H7 (cell line): ENCODE results near the gene QRICH1. TPM values are rescaled to one million over a fixed set of nuclear protein-coding genes. Genes with fewer than 3 reads are reported as not detected.
A peak's percentile ranks its signal among the peaks of the same experiment; 100 is the strongest.

Experiments
- DNase-seq: peaks from one replicate; pipeline ENCODE4 v3.0.0; 2012
- H3K27me3 ChIP-seq: 2 replicates; pipeline ENCODE4 v1.6.0; 2011; ENCODE audit warnings: mild to moderate bottlenecking, low read length; ENCODE audit not compliant: control insufficient read depth, insufficient read depth
- H3K36me3 ChIP-seq: replicated peaks from 2 replicates; pipeline ENCODE4 v1.5.1; 2011; ENCODE audit warnings: low read length; ENCODE audit not compliant: control insufficient read depth, insufficient read depth
- H3K4me3 ChIP-seq: 2 replicates; pipeline ENCODE4 v1.5.1; 2011; ENCODE audit warnings: low read depth, mild to moderate bottlenecking, control low read depth, low read length, moderate library complexity; ENCODE audit not compliant: insufficient read depth
- total RNA-seq: library from RNA; depleted of rRNA; stranded (reverse); fragments of >200 nt; shearing (Covaris generic); gene quantifications from 2 replicates; pipeline ENCODE4 v1.2.3, GENCODE V29; 2014

QRICH1 gene
- total RNA-seq, 1 experiment from 2014 or later, result 137 TPM

GRCh38 chr3:49032646-49033304, 61.1 kb downstream of the QRICH1 start:
- Histone ChIP-seq H3K36me3 (peaks cover 33% of the 10 kb centered on the region), H3K4me3 (no peak overlapping the region), H3K27me3 (no peaks in the 10 kb centered on the region)
- no peak for DNase-seq

GRCh38 chr3:49030321-49030720, 63.5 kb downstream of the QRICH1 start:
- no peak overlapping the region for H3K4me3 ChIP-seq
- no peak for DNase-seq
- H3K27me3 ChIP-seq, result no peaks in the 10 kb centered on the region
- H3K36me3 ChIP-seq, result peaks cover 50% of the 10 kb centered on the region

GRCh38 chr3:49029563-49029884, 64.3 kb downstream of the QRICH1 start:
- no peaks in the 10 kb centered on the region for H3K27me3 ChIP-seq
- peaks cover 54% of the 10 kb centered on the region for H3K36me3 ChIP-seq
- DNase-seq, result no peak
- no peak overlapping the region for H3K4me3 ChIP-seq

DNA sequence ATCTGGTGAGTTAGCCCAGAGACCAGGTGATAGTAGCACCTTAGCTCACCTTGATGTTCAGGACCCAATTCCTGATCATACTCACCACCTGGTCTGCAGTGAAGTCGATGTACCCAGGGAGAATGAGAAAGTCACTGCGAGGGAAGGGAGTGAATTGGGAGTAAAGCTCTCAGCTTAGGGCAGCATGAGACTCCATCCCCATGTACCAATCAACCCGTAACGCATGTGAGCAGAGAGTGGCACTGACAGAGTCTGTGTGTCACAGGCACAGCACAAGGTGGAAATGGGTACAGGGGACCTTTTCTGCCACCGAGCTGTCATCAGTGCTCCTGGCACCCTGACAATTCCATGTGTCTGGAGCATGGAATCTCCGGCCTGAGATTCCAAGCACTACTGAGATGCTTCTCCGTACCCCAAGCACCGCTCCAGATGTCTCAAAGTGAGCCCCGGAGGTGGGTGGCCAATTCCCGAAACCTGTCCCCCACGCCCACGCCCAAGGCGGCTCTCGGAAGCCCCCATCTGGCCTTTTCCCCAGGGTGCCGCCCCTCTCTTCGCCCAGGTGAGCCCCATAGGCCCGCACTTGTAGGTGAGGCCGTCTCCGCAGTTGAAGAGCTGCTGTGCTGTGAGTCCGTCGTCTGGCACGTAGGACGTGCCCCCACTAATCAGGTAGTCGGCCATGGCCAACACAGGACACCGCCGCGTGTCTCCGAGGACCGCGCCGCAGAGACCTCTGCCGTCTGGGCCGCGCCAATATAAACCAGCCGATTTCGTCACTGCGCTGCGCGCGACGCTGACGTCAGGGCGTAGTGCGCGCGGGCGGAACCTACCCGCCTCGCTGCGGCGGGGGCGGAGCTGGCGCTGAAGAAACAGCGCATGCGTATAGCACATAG, 65.0 kb downstream of the QRICH1 start, which contains the start of gene IMPDH2:
IMPDH2 (minus strand) TSS at position 726 of the 890 bp plus-strand sequence; CDS start at position 678, 48 bp downstream.
- Histone ChIP-seq H3K4me3 (peak within 1 kb of the TSS; percentile 80), H3K27me3 (no peaks in the 10 kb centered on the region), H3K36me3 (peaks cover 58% of the 10 kb centered on the region)
- peak; percentile 93 for DNase-seq

- peaks cover 60% of the 10 kb centered on the region for H3K36me3 ChIP-seq
- H3K27me3 ChIP-seq, result no peaks in the 10 kb centered on the region
- peak overlapping the region; percentile 80; the same call in 1 of the 2 replicates for H3K4me3 ChIP-seq
- DNase-seq, result peak; percentile 24
These were observed 65.6 kb downstream of the QRICH1 start for GRCh38 chr3:49028298-49028672.

DNA sequence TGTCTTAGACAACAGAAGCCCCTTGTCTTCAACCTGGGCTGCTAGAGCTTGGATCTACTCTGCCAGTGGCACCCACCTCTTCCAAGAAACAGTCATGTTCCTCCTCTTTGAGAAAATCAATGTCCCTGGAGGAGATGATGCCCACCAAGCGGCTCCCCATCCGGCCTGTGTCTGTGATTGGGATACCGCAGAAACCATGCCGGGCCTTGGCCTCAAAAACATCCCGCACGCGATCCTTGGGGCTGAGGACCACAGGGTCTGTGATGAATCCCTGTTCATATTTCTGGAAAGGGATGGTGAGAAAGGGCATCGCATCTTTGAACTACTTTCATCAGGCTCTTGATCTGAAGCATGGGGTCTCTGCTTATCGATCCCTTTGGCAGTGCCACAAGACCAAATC, 66.2 kb downstream of the QRICH1 start:
- no peaks in the 10 kb centered on the region for H3K27me3 ChIP-seq
- no peak for DNase-seq
- H3K36me3 ChIP-seq, result peaks cover 58% of the 10 kb centered on the region
- no peak overlapping the region for H3K4me3 ChIP-seq

DNA sequence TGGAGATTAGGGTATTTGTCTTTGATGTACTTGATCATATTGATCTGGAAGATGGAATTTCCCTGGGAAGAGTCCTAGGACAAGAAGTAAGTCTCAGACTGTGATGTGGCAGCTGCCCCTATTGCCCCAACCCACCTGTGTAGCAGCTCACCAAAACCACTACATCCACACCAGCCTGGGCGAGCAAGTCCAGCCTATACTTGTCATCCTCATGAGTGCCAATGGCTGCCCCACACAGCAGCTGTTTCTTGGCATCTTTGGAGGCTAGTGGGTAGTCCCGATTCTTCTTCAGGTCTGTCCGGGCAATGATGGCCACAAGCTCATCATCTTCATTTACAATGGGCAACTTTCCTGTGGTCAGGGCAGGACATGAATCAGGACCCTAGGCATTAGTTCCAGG, 67.3 kb downstream of the QRICH1 start:
- no peaks in the 10 kb centered on the region for H3K27me3 ChIP-seq
- H3K4me3 ChIP-seq, result no peak overlapping the region
- no peak for DNase-seq
- peaks cover 47% of the 10 kb centered on the region for H3K36me3 ChIP-seq

DNA sequence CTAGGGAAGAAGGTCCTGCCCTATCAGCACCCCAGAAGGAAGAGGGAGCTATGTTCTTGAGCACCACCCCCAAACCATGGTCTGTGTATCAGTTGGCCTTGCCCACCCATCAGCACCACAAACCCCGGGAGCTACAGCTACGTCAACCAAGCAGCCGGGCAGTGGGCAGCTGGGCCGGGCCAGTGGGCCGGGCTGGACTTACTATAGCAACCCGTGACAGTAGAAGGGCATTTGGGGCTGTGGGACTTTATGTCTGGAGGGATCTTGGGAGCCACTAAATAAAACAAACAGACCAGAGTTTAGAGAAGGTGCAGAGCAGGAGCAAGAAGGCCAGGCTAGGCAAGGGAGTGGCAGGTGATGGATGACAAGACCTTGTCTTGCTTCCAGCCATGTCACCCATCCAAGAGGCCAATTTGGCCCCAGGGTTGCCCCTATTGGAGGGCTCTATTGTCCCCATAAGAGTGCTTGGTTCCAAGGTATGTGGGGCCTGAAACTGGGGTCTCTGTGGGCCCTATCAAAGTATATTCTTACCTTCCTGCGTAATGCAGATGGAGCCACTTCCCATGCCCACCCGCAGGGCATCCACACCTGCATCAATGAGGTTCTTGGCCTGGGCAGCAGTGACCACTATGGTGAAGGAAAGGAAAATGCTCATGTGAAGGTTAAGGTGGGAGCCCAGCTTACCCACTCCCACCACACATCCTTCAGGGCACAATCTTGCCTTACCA, 67.9 kb downstream of the QRICH1 start:
- DNase-seq, result peak; percentile 16
- Histone ChIP-seq H3K36me3 (peaks cover 47% of the 10 kb centered on the region), H3K4me3 (no peak overlapping the region), H3K27me3 (no peaks in the 10 kb centered on the region)

DNA sequence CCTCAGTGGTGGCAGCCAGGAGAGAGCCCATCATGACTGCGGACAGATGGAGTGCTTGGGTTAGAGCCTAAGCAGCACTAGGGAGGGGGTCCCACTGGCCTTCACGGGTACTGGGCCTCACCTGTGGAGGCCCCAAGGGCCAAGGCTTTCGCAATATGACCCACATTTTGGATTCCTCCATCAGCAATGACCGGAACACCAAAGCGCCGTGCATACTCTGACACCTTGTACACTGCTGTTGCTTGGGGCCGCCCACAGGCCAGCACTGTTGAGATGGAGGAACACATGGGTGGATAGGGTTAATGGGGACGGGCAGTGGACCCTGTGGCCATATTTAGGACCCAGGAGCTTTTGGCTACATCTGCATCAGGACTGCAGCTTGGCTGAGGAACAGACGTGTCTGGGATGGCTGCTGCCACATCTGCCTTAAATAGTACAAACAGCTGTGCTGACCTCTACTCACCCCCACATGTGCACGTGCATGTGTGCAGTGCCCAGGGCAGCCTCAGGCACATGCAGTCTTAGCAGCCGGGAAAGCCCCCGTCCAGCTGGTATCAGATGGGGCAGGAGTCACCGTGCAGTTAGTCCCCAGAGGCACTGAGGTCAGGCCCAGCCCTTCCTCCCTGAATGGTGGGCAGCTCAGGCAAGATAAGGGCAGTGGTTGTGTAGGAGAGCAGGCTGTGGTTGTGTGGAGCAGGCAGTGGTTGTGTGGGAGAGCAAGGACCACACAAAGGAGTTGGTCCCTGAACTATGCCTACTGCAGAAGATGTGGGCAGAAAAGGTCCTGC, 68.7 kb downstream of the QRICH1 start:
- Histone ChIP-seq H3K27me3 (no peaks in the 10 kb centered on the region), H3K4me3 (no peak overlapping the region), H3K36me3 (peaks cover 42% of the 10 kb centered on the region)
- DNase-seq, result peak; percentile 18

DNA sequence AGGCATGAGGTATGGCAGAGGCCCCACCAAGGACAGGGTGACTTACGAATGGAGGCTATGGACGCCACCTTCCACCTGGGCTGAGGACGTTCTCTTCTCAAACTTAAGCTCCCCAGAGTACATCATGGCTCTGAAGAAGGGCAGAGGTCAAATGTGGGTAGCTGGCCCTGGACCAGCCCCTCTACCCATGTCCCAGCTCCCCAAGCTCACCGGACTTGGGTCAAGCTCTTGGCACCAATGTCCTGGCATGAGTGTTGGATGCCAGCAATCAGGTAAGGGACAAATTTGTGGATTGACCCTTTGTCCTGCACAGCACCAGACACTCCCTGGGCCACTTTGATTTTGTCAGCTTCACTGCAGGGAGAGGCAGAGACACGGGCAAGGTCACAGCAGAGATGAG, 69.4 kb downstream of the QRICH1 start:
- H3K36me3 ChIP-seq, result peaks cover 42% of the 10 kb centered on the region
- H3K4me3 ChIP-seq, result no peak overlapping the region
- H3K27me3 ChIP-seq, result no peaks in the 10 kb centered on the region
- DNase-seq, result no peak

DNA sequence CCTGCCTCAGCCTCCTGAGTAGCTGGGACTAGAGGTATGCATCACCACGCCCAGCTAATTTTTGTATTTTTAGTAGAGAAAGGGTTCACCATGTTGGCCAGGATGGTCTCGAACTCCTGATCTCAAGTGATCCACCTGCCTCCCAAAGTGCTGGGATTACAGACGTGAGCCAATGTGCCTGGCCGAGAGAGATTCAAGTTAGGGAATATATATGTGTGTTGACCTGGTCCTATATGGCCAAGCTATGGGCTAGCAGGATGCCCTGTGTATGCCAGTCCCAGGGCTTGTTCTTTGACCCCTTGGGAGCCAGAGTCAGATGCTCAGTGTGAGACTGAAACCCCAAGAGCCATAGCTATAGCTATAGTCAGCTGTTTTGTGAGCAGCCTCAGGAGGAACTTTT, 70.1 kb downstream of the QRICH1 start:
- DNase-seq, result no peak
- Histone ChIP-seq H3K36me3 (peaks cover 42% of the 10 kb centered on the region), H3K4me3 (no peak overlapping the region), H3K27me3 (no peaks in the 10 kb centered on the region)

GRCh38 chr3:49022688-49023171, 71.1 kb downstream of the QRICH1 start:
- H3K27me3 ChIP-seq, result no peaks in the 10 kb centered on the region
- peaks cover 39% of the 10 kb centered on the region for H3K36me3 ChIP-seq
- peak; percentile 62 for DNase-seq

GRCh38 chr3:49021813-49022687, 71.8 kb downstream of the QRICH1 start, which contains the start of gene NDUFAF3:
TSS of gene NDUFAF3 (plus strand) at chr3:49022121. CDS start at chr3:49022145, 24 bp downstream.
- Histone ChIP-seq H3K4me3 (peak within 1 kb of the TSS; percentile 96), H3K27me3 (no peaks in the 10 kb centered on the region), H3K36me3 (peaks cover 35% of the 10 kb centered on the region)
- peak; percentile 98 for DNase-seq

More at GRCh38 chr3:49022688-49023171, 71.1 kb downstream of the QRICH1 start:
- peak overlapping the region; percentile 96 for H3K4me3 ChIP-seq
